NCI-H345 treated with DMSO at 0.1 percent for 48 hours (cell line): Measurements from ENCODE around the gene ERVK3-1.

Experiments used
- DNase-seq: peaks from one replicate; lab custom pipeline; 2025; ENCODE audit not compliant: unreplicated experiment; lab: John Stamatoyannopoulos, UW

ERVK3-1 gene

GRCh38 chr19:58357481-58358145 lies 52.4 kb downstream of the ERVK3-1 start:
- no peak for DNase-seq

DNA sequence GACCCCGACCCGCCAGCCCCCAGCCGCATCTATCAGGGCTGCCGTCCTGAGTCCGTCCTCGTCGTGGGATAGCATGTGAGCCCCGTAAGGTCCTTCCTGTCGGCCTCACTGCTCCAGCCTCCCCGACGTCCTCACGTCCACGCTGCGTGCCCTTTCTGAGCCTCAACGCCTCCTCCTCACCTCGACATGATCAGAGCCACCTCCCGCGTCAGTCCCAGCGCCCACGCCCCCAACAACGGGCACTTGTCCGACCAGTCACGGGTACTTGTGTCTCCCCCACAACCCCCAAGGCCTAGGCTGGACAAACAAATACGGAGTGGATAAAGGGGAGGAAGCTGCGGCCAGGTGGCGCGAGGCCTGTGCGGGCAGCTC lies 56.7 kb downstream of the ERVK3-1 start:
- DNase-seq, result no peak

- peak; percentile 88 for DNase-seq
Measured at GRCh38 chr19:58362272-58362994, 57.3 kb downstream of the ERVK3-1 start, which contains the start of gene ZNF497. TSS of gene ZNF497 (minus strand) at chr19:58362751. CDS start at chr19:58357635, 5,116 bp downstream.

DNA sequence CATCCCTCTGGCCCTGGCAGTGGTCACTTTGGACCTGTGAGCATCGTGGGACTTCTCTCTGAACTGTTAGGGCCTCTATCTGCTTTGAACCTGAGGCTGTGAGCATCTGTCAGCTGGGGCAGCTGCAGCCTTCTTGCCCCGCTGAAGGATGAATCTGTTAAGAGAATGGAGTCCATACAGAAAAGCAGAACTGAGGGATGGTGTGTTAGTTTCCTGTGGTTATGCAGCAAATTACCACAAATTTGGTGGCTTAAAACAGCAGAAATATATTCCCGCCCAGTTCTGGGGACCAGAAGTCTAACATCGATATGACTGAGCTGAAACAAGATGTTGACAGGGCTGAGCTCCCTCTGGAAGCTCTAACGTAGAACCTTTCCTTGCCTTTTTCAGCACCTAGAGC lies 59.0 kb downstream of the ERVK3-1 start:
- no peak for DNase-seq
